HepG2 (cell line): ENCODE data around the gene SLC16A7. TPM values are rescaled to one million over a fixed set of nuclear protein-coding genes. Genes with fewer than 3 reads are reported as not detected.

Source experiments
- ATAC-seq: fragments of 200-7000 bp; cut with Tn5 transposase; 3 replicates; pipeline ENCODE4 v1.9.1; 2020; ENCODE audit warnings: mild to moderate bottlenecking, moderate library complexity
- BruUV-seq: library from RNA; stranded (reverse); fragments of 400-500 nt; replicated peaks from 2 replicates; lab custom pipeline; 2021; lab: Mats Ljungman, UMichigan
- CTCF ChIA-PET: fragments of 300-600 bp; formaldehyde crosslinking; extraction: SDS; loops from one replicate; lab custom pipeline; 2021; ENCODE audit warnings: low total read pairs, inconsistent platforms, low intra/inter-chr PET ratio; lab: Yijun Ruan, JAX
- POLR2A ChIA-PET: fragments of 350-600 bp; sonication (Branson Sonifier 250); formaldehyde crosslinking; loops from one replicate; lab custom pipeline; 2020; ENCODE audit warnings: antibody characterized with exemption, inconsistent platforms; lab: Yijun Ruan, JAX
- DNase-seq: peaks from one replicate; pipeline ENCODE4 v3.0.0-alpha.2; 2015; ENCODE audit warnings: low spot score
- FAIRE-seq: peaks from 3 replicates; lab custom pipeline; 2011; peaks lifted over from hg19 to GRCh38; lab: Jason Lieb, UNC
- H2AFZ ChIP-seq: one replicate; pipeline ENCODE4 v1.6.1; 2011; ENCODE audit warnings: low read length, inconsistent platforms
- H3K27ac ChIP-seq: fragments of 300-600 bp; 3 replicates; pipeline ENCODE4 v1.8.0; 2011; ENCODE audit warnings: mixed run types, mild to moderate bottlenecking, mixed read lengths, low read length, inconsistent platforms; ENCODE audit not compliant: insufficient read depth; ENCODE audit errors: extremely low read length
- H3K27me3 ChIP-seq, 2 experiments: fragments of 200-600 bp in 1 of 2; 2 replicates in 1 of 2; 3 replicates in 1 of 2; pipeline versions ENCODE4 v1.6.0 to v1.8.0; 2011; ENCODE audit warnings: low read length in 2 of 2, mild to moderate bottlenecking in 2 of 2, moderate library complexity in 2 of 2, inconsistent platforms in 1 of 2; ENCODE audit not compliant: insufficient read depth in 2 of 2, control insufficient read depth in 1 of 2
- H3K36me3 ChIP-seq, 2 experiments: fragments of 200-600 bp in 1 of 2; replicated peaks in 1 of 2; 2 replicates in 1 of 2; 3 replicates in 1 of 2; pipeline versions ENCODE4 v1.5.1 to v1.8.0; 2011; ENCODE audit warnings: low read length in 2 of 2, inconsistent platforms in 1 of 2; ENCODE audit not compliant: insufficient read depth in 2 of 2, control insufficient read depth in 1 of 2
- H3K4me1 ChIP-seq: 2 replicates; pipeline ENCODE4 v1.5.1; 2012; ENCODE audit warnings: low read length, inconsistent platforms; ENCODE audit not compliant: insufficient read depth
- H3K4me2 ChIP-seq: 2 replicates; pipeline ENCODE4 v1.6.0; 2011; ENCODE audit warnings: low read depth, low read length, inconsistent platforms
- H3K4me3 ChIP-seq, 3 experiments: fragments of 200-600 bp in 1 of 3; sonication (generic), shearing (Covaris generic) in 1 of 3; replicated peaks in 1 of 3; 2 replicates each; pipeline ENCODE4 v1.5.1; 2011 to 2016; ENCODE audit warnings: low read length in 3 of 3, inconsistent platforms in 2 of 3, low read depth in 2 of 3, mild to moderate bottlenecking in 2 of 3, control low read depth in 1 of 3, mixed read lengths in 1 of 3; ENCODE audit not compliant: insufficient read depth in 1 of 3
- H3K79me2 ChIP-seq: one replicate; pipeline ENCODE4 v1.6.1; 2011; ENCODE audit warnings: low read length, inconsistent platforms; ENCODE audit not compliant: insufficient read depth
- H3K9ac ChIP-seq: 2 replicates; pipeline ENCODE4 v1.6.0; 2011; ENCODE audit warnings: mild to moderate bottlenecking, low read depth, low read length, inconsistent platforms; ENCODE audit not compliant: insufficient read depth
- H3K9me3 ChIP-seq: 2 replicates; pipeline ENCODE4 v1.5.1; 2012; ENCODE audit warnings: mild to moderate bottlenecking, low read length
- H4K20me1 ChIP-seq: 2 replicates; pipeline ENCODE4 v1.6.0; 2011; ENCODE audit warnings: inconsistent platforms, mild to moderate bottlenecking, low read length, moderate library complexity; ENCODE audit not compliant: insufficient read depth
- ATF5 ChIP-seq: sonication (generic); formaldehyde crosslinking; IDR thresholded peaks from 2 replicates; pipeline ENCODE4 v1.4.0; 2020; ENCODE audit warnings: mild to moderate bottlenecking, low read depth, missing genetic modification reagents
- ELF1 ChIP-seq: sonication (generic); formaldehyde crosslinking; IDR thresholded peaks from 2 replicates; pipeline ENCODE4 v1.4.0; 2020; ENCODE audit warnings: missing genetic modification reagents
- HNRNPH1 ChIP-seq: fragments of 200-400 bp; formaldehyde crosslinking; optimal IDR thresholded peaks from 2 replicates; pipeline ENCODE3; 2017; ENCODE audit warnings: mild to moderate bottlenecking, low read depth, low read length
- JUN ChIP-seq: sonication (generic); formaldehyde crosslinking; IDR thresholded peaks from 2 replicates; pipeline ENCODE4 v1.4.0; 2020; ENCODE audit warnings: mild to moderate bottlenecking, missing genetic modification reagents
- MEIS1 ChIP-seq: sonication (generic); formaldehyde crosslinking; IDR thresholded peaks from 2 replicates; pipeline ENCODE4 v1.9.0; 2021; ENCODE audit warnings: mild to moderate bottlenecking, missing genetic modification reagents, moderate library complexity, borderline replicate concordance
- MTA1 ChIP-seq: sonication (generic); formaldehyde crosslinking; IDR thresholded peaks from 2 replicates; pipeline ENCODE4 v1.4.0; 2020; ENCODE audit warnings: missing genetic modification reagents, mild to moderate bottlenecking, borderline replicate concordance
- SYNCRIP ChIP-seq: fragments of 200-400 bp; formaldehyde crosslinking; IDR thresholded peaks from 2 replicates; pipeline ENCODE4 v1.6.1; 2018; ENCODE audit warnings: mild to moderate bottlenecking, low read depth, low read length; ENCODE audit not compliant: insufficient read depth
- TARDBP ChIP-seq: sonication (generic); formaldehyde crosslinking; IDR thresholded peaks from 2 replicates; pipeline ENCODE4 v1.8.0; 2022; ENCODE audit warnings: mild to moderate bottlenecking, missing genetic modification reagents
- U2AF1 ChIP-seq: fragments of 200-400 bp; formaldehyde crosslinking; optimal IDR thresholded peaks from 2 replicates; pipeline ENCODE3; 2017; ENCODE audit warnings: mild to moderate bottlenecking, low read depth, low read length
- YY1 ChIP-seq: IDR thresholded peaks from 2 replicates; pipeline ENCODE4 v1.6.1; 2011; ENCODE audit warnings: low read length, low read depth, moderate library complexity, mild to moderate bottlenecking; ENCODE audit not compliant: insufficient read depth, insufficient replicate concordance
- ZKSCAN1 ChIP-seq: fragments of 150-350 bp; IDR thresholded peaks from 2 replicates; pipeline ENCODE4 v1.6.1; 2014; ENCODE audit warnings: low read length
- ZNF234 ChIP-seq: sonication (generic); formaldehyde crosslinking; conservative IDR thresholded peaks from 2 replicates; pipeline ENCODE4 v1.5.1; 2020; ENCODE audit warnings: mild to moderate bottlenecking, missing genetic modification reagents
- ZNF687 ChIP-seq: sonication (generic); formaldehyde crosslinking; IDR thresholded peaks from 2 replicates; pipeline ENCODE4 v1.5.1; 2020; ENCODE audit warnings: mild to moderate bottlenecking, missing genetic modification reagents, moderate library complexity
- ZNF746 ChIP-seq: sonication (generic); formaldehyde crosslinking; IDR thresholded peaks from 2 replicates; pipeline ENCODE4 v1.8.0; 2022; ENCODE audit warnings: mild to moderate bottlenecking, missing genetic modification reagents
- ZSCAN12 ChIP-seq: sonication (generic); formaldehyde crosslinking; IDR thresholded peaks from 2 replicates; pipeline ENCODE4 v1.9.0; 2021; ENCODE audit warnings: mild to moderate bottlenecking, missing genetic modification reagents
- WGBS: methylation state at CpG from one replicate; pipeline ENCODE4 v1.1.6; 2017; ENCODE audit warnings: low lambda C conversion rate; 5-methylcytosine and 5-hydroxymethylcytosine counted together
- in situ Hi-C: cut with HindIII; loops from 2 replicates; pipeline ENCODE4 v1.10.0; 2017; ENCODE audit warnings: low pct_unique_long_range_greater_than_20kb; ENCODE audit not compliant: extremely low pct_ligation_motif_present
- intact Hi-C: fragments of 100-400 bp; cut with micrococcal nuclease; formaldehyde crosslinking; loops from one replicate; pipeline ENCODE4 v1.10.0; 2022; ENCODE audit not compliant: unreplicated experiment
- polyA plus RNA-seq, 8 experiments: library from polyadenylated mRNA; depleted of rRNA in 3 of 8; stranded (reverse) in 7 of 8; unstranded in 1 of 8; fragments of >200 nt; fragmentation: Illumina TruSeq in 4 of 8; extraction: Trizol in 4 of 8; gene quantifications; 2 replicates each; pipeline versions ENCODE4 v1.2.1 to v1.2.3, GENCODE V29; 2011 to 2016; ENCODE audit warnings: low read depth in 4 of 8, missing spikeins in 1 of 8, mixed read lengths in 1 of 8; ENCODE audit not compliant: insufficient read depth in 1 of 8
- total RNA-seq, 5 experiments: library from RNA; depleted of rRNA; stranded (reverse); fragments of >200 nt; fragmentation: Illumina TruSeq; extraction: Trizol; gene quantifications; 2 replicates each; pipeline ENCODE4 v1.2.3, GENCODE V29; 2016; ENCODE audit warnings: low read depth in 1 of 5

SLC16A7 gene
- total and polyA plus RNA-seq, 2 of the 13 experiments (the other 11 are each of a cell fraction or from before 2014, with no cell fraction given), result 1.3 to 1.6 TPM

- intact Hi-C loops, result no loop called here
- TF ChIP-seq ELF1 (CRISPR knock-in tag), result no peak
- TF ChIP-seq HNRNPH1, result no peak
- Histone ChIP-seq H2AFZ (no peak overlapping the region), H3K36me3 (no peaks in the 10 kb centered on the region), H4K20me1 (no peaks in the 10 kb centered on the region), H3K9me3 (no peaks in the 10 kb centered on the region), H3K4me1 (no peaks in the 10 kb centered on the region), H3K27me3 (no peaks in the 10 kb centered on the region), H3K4me2 (no peak overlapping the region), H3K79me2 (no peaks in the 10 kb centered on the region), H3K4me3 (no peak overlapping the region), H3K9ac (no peak overlapping the region), H3K27ac (no peak overlapping the region)
- no TSS peak for BruUV-seq
- WGBS, result 30% methylated on average over 3 of the region's 3 CpGs
- ChIA-PET CTCF (no interaction called here), POLR2A (no interaction called here)
- FAIRE-seq (no peak), ATAC-seq (no peak), DNase-seq (no peak)
- in situ Hi-C loops, result no loop called here
Observed at GRCh38 chr12:59629890-59630289, 34.1 kb downstream of the SLC16A7 start.

- BruUV-seq, result no TSS peak
- no peak for DNase-seq
- Histone ChIP-seq H3K9me3 (no peaks in the 10 kb centered on the region), H2AFZ (no peak overlapping the region), H3K79me2 (no peaks in the 10 kb centered on the region), H3K9ac (no peak overlapping the region), H4K20me1 (no peaks in the 10 kb centered on the region), H3K27ac (no peak overlapping the region), H3K4me2 (no peak overlapping the region), H3K36me3 (no peaks in the 10 kb centered on the region), H3K27me3 (no peaks in the 10 kb centered on the region), H3K4me3 (no peak overlapping the region), H3K4me1 (no peaks in the 10 kb centered on the region)
- intact Hi-C loops, result no loop called here
- ATAC-seq, result no peak
- in situ Hi-C loops, result no loop called here
- CTCF ChIA-PET, result no interaction called here
- FAIRE-seq, result no peak
- WGBS, result 42% methylated on average over 1 of the region's 1 CpG
- POLR2A ChIA-PET, result no interaction called here
- TF ChIP-seq ATF5 (CRISPR knock-in tag), result no peak
- no peak for TF ChIP-seq ZSCAN12 (CRISPR knock-in tag)
- TF ChIP-seq TARDBP (CRISPR knock-in tag), result no peak
- no peak for TF ChIP-seq MTA1 (CRISPR knock-in tag)
- TF ChIP-seq ZNF687 (CRISPR knock-in tag), result no peak
- no peak for TF ChIP-seq ZKSCAN1
- no peak for TF ChIP-seq SYNCRIP
- TF ChIP-seq ZNF234 (CRISPR knock-in tag), result no peak
- TF ChIP-seq YY1, result no peak
- TF ChIP-seq ZNF746 (CRISPR knock-in tag), result no peak
- no peak for TF ChIP-seq MEIS1 (CRISPR knock-in tag)
- TF ChIP-seq JUN (CRISPR knock-in tag), result no peak
- no peak for TF ChIP-seq U2AF1
Observed at GRCh38 chr12:59632408-59632807, 36.6 kb downstream of the SLC16A7 start.
